Measurements from ENCODE around the gene FAM83D.
"Not testable (repeated sequence)": the region's sequence is repeated elsewhere in the genome, so short reads cannot be mapped to it uniquely, and the experiment has no call there.

DNA sequence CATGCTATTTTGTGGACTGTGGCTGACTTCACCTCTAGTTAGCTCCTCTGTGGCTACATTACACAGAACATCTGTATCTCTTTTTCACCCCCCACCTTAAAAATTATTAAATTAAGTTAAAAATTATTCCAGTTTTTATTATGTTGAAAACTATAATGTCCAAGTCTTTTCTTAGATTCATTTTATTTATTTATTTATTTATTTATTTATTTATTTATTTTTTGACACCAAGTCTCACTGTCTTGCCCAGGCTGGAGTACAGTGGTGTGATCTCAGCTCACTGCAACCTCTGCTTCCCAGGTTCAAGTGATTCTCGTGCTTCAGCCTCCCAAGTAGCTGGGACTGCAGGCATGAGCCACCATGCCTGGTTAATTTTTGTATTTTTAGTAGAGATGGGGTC is 70.6 kb downstream of the FAM83D start:
- TF ChIP-seq, protein P1, sequence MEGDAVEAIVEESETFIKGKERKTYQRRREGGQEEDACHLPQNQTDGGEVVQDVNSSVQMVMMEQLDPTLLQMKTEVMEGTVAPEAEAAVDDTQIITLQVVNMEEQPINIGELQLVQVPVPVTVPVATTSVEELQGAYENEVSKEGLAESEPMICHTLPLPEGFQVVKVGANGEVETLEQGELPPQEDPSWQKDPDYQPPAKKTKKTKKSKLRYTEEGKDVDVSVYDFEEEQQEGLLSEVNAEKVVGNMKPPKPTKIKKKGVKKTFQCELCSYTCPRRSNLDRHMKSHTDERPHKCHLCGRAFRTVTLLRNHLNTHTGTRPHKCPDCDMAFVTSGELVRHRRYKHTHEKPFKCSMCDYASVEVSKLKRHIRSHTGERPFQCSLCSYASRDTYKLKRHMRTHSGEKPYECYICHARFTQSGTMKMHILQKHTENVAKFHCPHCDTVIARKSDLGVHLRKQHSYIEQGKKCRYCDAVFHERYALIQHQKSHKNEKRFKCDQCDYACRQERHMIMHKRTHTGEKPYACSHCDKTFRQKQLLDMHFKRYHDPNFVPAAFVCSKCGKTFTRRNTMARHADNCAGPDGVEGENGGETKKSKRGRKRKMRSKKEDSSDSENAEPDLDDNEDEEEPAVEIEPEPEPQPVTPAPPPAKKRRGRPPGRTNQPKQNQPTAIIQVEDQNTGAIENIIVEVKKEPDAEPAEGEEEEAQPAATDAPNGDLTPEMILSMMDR (IDR thresholded peaks at IDR 0.05; ENCODE audit: poor library complexity, severe bottlenecking) = not testable (repeated sequence)
- TF ChIP-seq POLR2AphosphoS5 (IDR thresholded peaks at IDR 0.05); EP300 (conservative IDR thresholded peaks at IDR 0.05; ENCODE audit: poor library complexity, severe bottlenecking); SMC3 (conservative IDR thresholded peaks at IDR 0.05; ENCODE audit: poor library complexity); TAF1 (IDR thresholded peaks at IDR 0.05; ENCODE audit: low read depth): not testable (repeated sequence)
